DOHH2 (cell line): Measurements from ENCODE around the gene RBM23.

ENCODE experiments used
- EZH2phosphoT487 ChIP-seq: fragments of 200-600 bp; sonication (generic); IDR thresholded peaks from 2 replicates; pipeline ENCODE4 v1.6.1; 2017; ENCODE audit warnings: borderline replicate concordance, mild to moderate bottlenecking, antibody characterized with exemption, low read length, moderate library complexity, mixed read lengths
- TF ChIP-seq, protein P1 (sequence below): fragments of 200-600 bp; sonication (generic); IDR thresholded peaks from one replicate; pipeline ENCODE4 v1.5.1; 2014; ENCODE audit warnings: antibody characterized with exemption, mild to moderate bottlenecking, low read depth, low read length; ENCODE audit not compliant: poor library complexity, severe bottlenecking

DNA sequence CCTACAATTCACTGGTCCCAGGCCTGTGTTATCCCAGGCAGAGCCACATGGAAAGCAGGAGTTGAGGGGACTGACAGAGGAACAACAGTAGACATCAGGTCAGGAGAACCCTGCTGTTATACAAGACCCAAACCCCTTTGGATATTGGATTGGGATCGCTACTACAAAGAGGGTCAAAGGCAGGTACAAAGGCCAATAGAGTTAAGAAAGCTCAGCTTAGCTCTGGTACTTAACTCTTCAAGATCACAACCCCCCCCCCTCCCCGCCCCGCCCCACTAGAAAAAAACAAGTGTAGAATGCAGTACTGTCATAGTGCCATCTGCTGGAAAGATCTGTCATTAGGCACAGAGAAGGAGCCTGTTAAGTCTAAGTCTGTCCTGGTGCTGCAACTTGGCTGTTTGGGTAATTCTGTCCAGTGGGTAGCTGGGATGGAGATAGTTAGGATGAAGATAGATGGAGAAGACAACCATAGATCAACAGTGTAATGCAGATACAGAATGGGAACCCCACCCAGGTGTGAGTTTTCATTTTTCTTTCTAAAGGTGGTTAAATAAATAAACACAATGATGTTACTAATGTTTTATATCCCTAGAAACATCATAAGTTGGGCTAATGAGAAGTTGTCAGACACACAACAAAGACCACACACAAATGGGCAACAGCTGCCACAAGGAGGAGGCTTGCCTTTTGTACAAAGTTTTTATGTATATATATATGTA is 18.7 kb downstream of the RBM23 start:
- TF ChIP-seq, protein P1, sequence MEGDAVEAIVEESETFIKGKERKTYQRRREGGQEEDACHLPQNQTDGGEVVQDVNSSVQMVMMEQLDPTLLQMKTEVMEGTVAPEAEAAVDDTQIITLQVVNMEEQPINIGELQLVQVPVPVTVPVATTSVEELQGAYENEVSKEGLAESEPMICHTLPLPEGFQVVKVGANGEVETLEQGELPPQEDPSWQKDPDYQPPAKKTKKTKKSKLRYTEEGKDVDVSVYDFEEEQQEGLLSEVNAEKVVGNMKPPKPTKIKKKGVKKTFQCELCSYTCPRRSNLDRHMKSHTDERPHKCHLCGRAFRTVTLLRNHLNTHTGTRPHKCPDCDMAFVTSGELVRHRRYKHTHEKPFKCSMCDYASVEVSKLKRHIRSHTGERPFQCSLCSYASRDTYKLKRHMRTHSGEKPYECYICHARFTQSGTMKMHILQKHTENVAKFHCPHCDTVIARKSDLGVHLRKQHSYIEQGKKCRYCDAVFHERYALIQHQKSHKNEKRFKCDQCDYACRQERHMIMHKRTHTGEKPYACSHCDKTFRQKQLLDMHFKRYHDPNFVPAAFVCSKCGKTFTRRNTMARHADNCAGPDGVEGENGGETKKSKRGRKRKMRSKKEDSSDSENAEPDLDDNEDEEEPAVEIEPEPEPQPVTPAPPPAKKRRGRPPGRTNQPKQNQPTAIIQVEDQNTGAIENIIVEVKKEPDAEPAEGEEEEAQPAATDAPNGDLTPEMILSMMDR, result peak; percentile 67
- TF ChIP-seq EZH2phosphoT487, result no peak
